GM12878 (cell line): ENCODE results near the gene CMC1. TPM values are rescaled to one million over a fixed set of nuclear protein-coding genes. Genes with fewer than 3 reads are reported as not detected.

ENCODE experiments used
- ATAC-seq: fragments of 200-7000 bp; cut with Tn5 transposase; 3 replicates; pipeline ENCODE4 v1.9.1; 2020; ENCODE audit warnings: mild to moderate bottlenecking, moderate library complexity
- BruUV-seq: library from RNA; stranded (reverse); fragments of 400-500 nt; replicated peaks from 2 replicates; lab custom pipeline; 2021; lab: Mats Ljungman, UMichigan
- CTCF ChIA-PET: fragments of 300-600 bp; sonication (Branson Sonifier 250); formaldehyde crosslinking; extraction: SDS; loops from one replicate; lab custom pipeline; 2021; ENCODE audit warnings: inconsistent platforms; lab: Yijun Ruan, JAX
- POLR2A ChIA-PET: fragments of 350-600 bp; formaldehyde crosslinking; extraction: SDS; loops from one replicate; lab custom pipeline; 2021; ENCODE audit warnings: inconsistent platforms; lab: Charles Lee
- RAD21 ChIA-PET: fragments of 300-600 bp; sonication (Branson Sonifier 250); formaldehyde crosslinking; loops from one replicate; lab custom pipeline; 2023; ENCODE audit warnings: antibody characterized with exemption; ENCODE audit not compliant: unreplicated experiment; lab: Charles Lee
- SMC1A ChIA-PET: fragments of 300-600 bp; sonication (Branson Sonifier 250); formaldehyde crosslinking; loops from one replicate; lab custom pipeline; 2023; ENCODE audit not compliant: unreplicated experiment, uncharacterized antibody; lab: Charles Lee
- DNase-seq: peaks from one replicate; pipeline ENCODE4 v3.0.0-alpha.2; 2011; ENCODE audit warnings: low read depth, low spot score
- FAIRE-seq: peaks from 3 replicates; lab custom pipeline; 2011; peaks lifted over from hg19 to GRCh38; lab: Jason Lieb, UNC
- H2AFZ ChIP-seq: 2 replicates; pipeline ENCODE4 v1.6.0; 2011; ENCODE audit warnings: low read depth, low read length, control low read depth; ENCODE audit not compliant: control insufficient read depth
- H3K27ac ChIP-seq: 2 replicates; pipeline ENCODE4 v1.5.1; 2011; ENCODE audit warnings: control low read depth; ENCODE audit not compliant: control insufficient read depth, insufficient read depth
- H3K27me3 ChIP-seq, 2 experiments: replicated peaks in 1 of 2; 2 replicates each; pipeline versions ENCODE4 v1.6.0 to v1.6.1; 2011; ENCODE audit warnings: low read length in 1 of 2; ENCODE audit not compliant: control insufficient read depth in 2 of 2, insufficient read depth in 2 of 2
- H3K36me3 ChIP-seq, 2 experiments: 2 replicates each; pipeline ENCODE4 v1.5.1; 2011; ENCODE audit warnings: low read length in 1 of 2; ENCODE audit not compliant: control insufficient read depth in 2 of 2, insufficient read depth in 2 of 2
- H3K4me1 ChIP-seq: 2 replicates; pipeline ENCODE4 v1.6.1; 2011; ENCODE audit warnings: mild to moderate bottlenecking, low read length, moderate library complexity, mixed read lengths; ENCODE audit not compliant: control insufficient read depth, insufficient read depth
- H3K4me2 ChIP-seq: 2 replicates; pipeline ENCODE4 v1.6.0; 2011; ENCODE audit warnings: control low read depth; ENCODE audit not compliant: control insufficient read depth, insufficient read depth
- H3K4me3 ChIP-seq: fragments of 200-600 bp; sonication (generic); 2 replicates; pipeline ENCODE4 v1.5.1; 2016
- H3K79me2 ChIP-seq: 2 replicates; pipeline ENCODE4 v1.6.0; 2011; ENCODE audit warnings: low read length; ENCODE audit not compliant: control insufficient read depth, insufficient read depth
- H3K9ac ChIP-seq: 2 replicates; pipeline ENCODE4 v1.8.0; 2011; ENCODE audit warnings: low read length, control low read depth, mixed read lengths; ENCODE audit not compliant: control insufficient read depth, insufficient read depth
- H3K9me3 ChIP-seq: replicated peaks from 3 replicates; pipeline ENCODE4 v1.5.1; 2011; ENCODE audit warnings: mild to moderate bottlenecking, low read length; ENCODE audit not compliant: control insufficient read depth, insufficient read depth
- H4K20me1 ChIP-seq: 2 replicates; pipeline ENCODE4 v1.6.0; 2011; ENCODE audit not compliant: control insufficient read depth, insufficient read depth
- HSF1 ChIP-seq: fragments of 150-350 bp; IDR thresholded peaks from 2 replicates; pipeline ENCODE4 v1.6.1; 2014; ENCODE audit warnings: mild to moderate bottlenecking, low read depth, low read length
- TCF3 ChIP-seq: IDR thresholded peaks from 2 replicates; pipeline ENCODE4 v1.6.1; 2012; ENCODE audit warnings: low read depth, mild to moderate bottlenecking, low read length, borderline replicate concordance; ENCODE audit not compliant: insufficient read depth
- ZBTB40 ChIP-seq: fragments of 450-650 bp; IDR thresholded peaks from 2 replicates; pipeline ENCODE4 v1.6.1; 2016; ENCODE audit warnings: mild to moderate bottlenecking, moderate library complexity, borderline replicate concordance
- WGBS: methylation state at CpG from one replicate; pipeline ENCODE4 v1.1.6; 2016; ENCODE audit warnings: low lambda C conversion rate; ENCODE audit not compliant: insufficient replicate concordance, insufficient coverage; ENCODE audit errors: missing lambda C conversion rate; 5-methylcytosine and 5-hydroxymethylcytosine counted together
- in situ Hi-C: fragments of 300-500 bp; cut with MboI; formaldehyde crosslinking; loops from 9 replicates; pipeline ENCODE4 v1.14.3; 2018; ENCODE audit warnings: mixed read lengths
- intact Hi-C: fragments of 100-400 bp; cut with micrococcal nuclease; formaldehyde crosslinking; loops from one replicate; pipeline ENCODE4 v1.14.2; 2022; ENCODE audit not compliant: unreplicated experiment
- polyA plus RNA-seq, 11 experiments: library from polyadenylated mRNA; depleted of rRNA in 4 of 11; unstranded in 6 of 11; stranded (reverse) in 5 of 11; fragments of >200 nt; fragmentation: Nextera tagmentation in 4 of 11; fragmentation: Illumina TruSeq in 1 of 11; extraction: Ambion mirVana in 4 of 11; extraction: Trizol in 1 of 11; gene quantifications; 1 replicate in 1 of 11; 2 replicates in 10 of 11; pipeline versions ENCODE4 v1.2.1 to v1.2.3, GENCODE V29; 2011 to 2016; ENCODE audit warnings: inconsistent platforms in 2 of 11, missing spikeins in 2 of 11, low read depth in 1 of 11
- total RNA-seq, 4 experiments: library from RNA; depleted of rRNA in 3 of 4; stranded (reverse); fragments of >200 nt in 3 of 4; fragmentation: Illumina TruSeq in 1 of 4; extraction: Trizol in 1 of 4; gene quantifications; 2 replicates each; pipeline versions ENCODE4 v1.2.1 to v1.2.3, GENCODE V29; 2013 to 2021

Gene CMC1
- total and polyA plus RNA-seq, 10 of the 15 experiments (the other 5 are each of a cell fraction or from before 2014, with no cell fraction given) = 12.3 to 118 (median 29.3) TPM

GRCh38 chr3:28294667-28295413 is 53.4 kb downstream of the CMC1 start:
- no peak overlapping the region for H3K4me2 ChIP-seq
- no peaks in the 10 kb centered on the region for H3K79me2 ChIP-seq
- no peak overlapping the region for H2AFZ ChIP-seq
- no peak for FAIRE-seq
- ATAC-seq = no peak
- RAD21 ChIA-PET = interaction anchor here (1.1 to 3.4 kb wide), 5 partner anchors 9 to 583 kb away, joined by 3 to 10 read pairs (median 5); no protein-coding TSS in a partner anchor
- 99% methylated on average over 7 of the region's 7 CpGs for WGBS
- in situ Hi-C loops (no loop called here), intact Hi-C loops (no loop called here)
- no peak overlapping the region for H3K4me3 ChIP-seq
- H3K27me3 ChIP-seq = no peaks in the 10 kb centered on the region
- H3K4me1 ChIP-seq = no peaks in the 10 kb centered on the region
- H4K20me1 ChIP-seq = no peaks in the 10 kb centered on the region
- SMC1A ChIA-PET = interaction anchor here (0.7 to 1.7 kb wide), 6 partner anchors 11 to 784 kb away, joined by 3 to 7 read pairs (median 4); no protein-coding TSS in a partner anchor
- no TSS peak for BruUV-seq
- H3K9me3 ChIP-seq = peaks cover 4% of the 10 kb centered on the region
- H3K36me3 ChIP-seq = peaks cover 0 to 4% of the 10 kb centered on the region in 2 experiments; a peak in 2 of 4 replicates
- H3K27ac ChIP-seq = no peak overlapping the region
- H3K9ac ChIP-seq = no peak overlapping the region
- DNase-seq = no peak
- POLR2A ChIA-PET = interaction anchor here (0.5 to 1.2 kb wide), 3 partner anchors 11 to 21 kb away, joined by 3 read pairs; no protein-coding TSS in a partner anchor
- no peak for TF ChIP-seq TCF3
- CTCF ChIA-PET = interaction anchor here (1.7 kb wide), 4 partner anchors 12 to 583 kb away, joined by 4 to 7 read pairs (median 6); no protein-coding TSS in a partner anchor

GRCh38 chr3:28295898-28296490 is 54.6 kb downstream of the CMC1 start:
- RAD21 ChIA-PET = interaction anchor here (0.7 to 2.6 kb wide), 6 partner anchors 8 to 583 kb away, joined by 3 to 11 read pairs (median 3); no protein-coding TSS in a partner anchor
- SMC1A ChIA-PET = interaction anchor here (0.6 to 2.4 kb wide), 7 partner anchors 7 to 578 kb away, joined by 3 to 9 read pairs (median 4); no protein-coding TSS in a partner anchor
- Histone ChIP-seq H3K4me1 (no peaks in the 10 kb centered on the region), H3K79me2 (no peaks in the 10 kb centered on the region), H3K27me3 (no peaks in the 10 kb centered on the region), H3K9me3 (peaks cover 1% of the 10 kb centered on the region), H3K4me3 (no peak overlapping the region), H4K20me1 (no peaks in the 10 kb centered on the region), H3K9ac (no peak overlapping the region), H2AFZ (no peak overlapping the region), H3K27ac (no peak overlapping the region; the same call in 1 of the 2 replicates), H3K36me3 (peaks cover 0 to 1% of the 10 kb centered on the region in 2 experiments; a peak in 2 of 4 replicates), H3K4me2 (0 out of 2 replicates have a peak overlapping the region, but pooled peaks have one; percentile 30)
- in situ Hi-C loops = no loop called here
- DNase-seq = no peak
- peak; percentile 62 for ATAC-seq
- intact Hi-C loops = no loop called here
- no peak for FAIRE-seq
- POLR2A ChIA-PET = interaction anchor here (1.2 kb wide), 1 partner anchor 53 kb away, joined by 4 read pairs; no protein-coding TSS in a partner anchor
- CTCF ChIA-PET = interaction anchor here (1.0 to 2.4 kb wide), 6 partner anchors 8 to 583 kb away, joined by 3 to 9 read pairs (median 4); no protein-coding TSS in a partner anchor
- TSS peak; percentile 9 for BruUV-seq
- TF ChIP-seq ZBTB40 = no peak
- no peak for TF ChIP-seq HSF1
